ENCODE results near the gene TOGARAM2. TPM values are rescaled to one million over a fixed set of nuclear protein-coding genes. Genes with fewer than 3 reads are reported as not detected.

The TOGARAM2 gene
- total and polyA plus RNA-seq, 8 donors = 0.03 to 9.1 (median 0.74) TPM

- Histone ChIP-seq H3K36me3 (no peaks in the 10 kb centered on the region), H3K27ac (no peak overlapping the region)
Measured at GRCh38 chr2:29000956-29001355, 19.9 kb downstream of the TOGARAM2 start.

GRCh38 chr2:29001806-29002205 lies 20.7 kb downstream of the TOGARAM2 start:
- FAIRE-seq (no peak), DNase-seq (no peak), ATAC-seq (no peak)
- Histone ChIP-seq H3K4me3 (no peak overlapping the region), H3K27me3 (no peaks in the 10 kb centered on the region), H3K4me1 (no peaks in the 10 kb centered on the region), H3K27ac (no peak overlapping the region), H3K9me3 (no peaks in the 10 kb centered on the region), H3K36me3 (no peaks in the 10 kb centered on the region)
- TF ChIP-seq CTCF (IDR thresholded peaks at IDR 0.05) = no peak
- intact Hi-C loops (cut with DNase I) = no loop called here
- 88 to 94% methylated on average over 4 of the region's 4 CpGs for WGBS, 2 donors

More at GRCh38 chr2:29000956-29001355, 19.9 kb downstream of the TOGARAM2 start:
- Histone ChIP-seq H3K4me1 (no peaks in the 10 kb centered on the region), H3K27me3 (no peaks in the 10 kb centered on the region), H3K9me3 (no peaks in the 10 kb centered on the region), H3K4me3 (no peak overlapping the region)
- ATAC-seq (no peak), FAIRE-seq (no peak), DNase-seq (no peak)
- 79% methylated on average over 5 of the region's 5 CpGs for WGBS, 2 donors
- no peak for TF ChIP-seq CTCF (IDR thresholded peaks at IDR 0.05)
- intact Hi-C loops (cut with DNase I) = no loop called here

- Histone ChIP-seq H3K27me3 (no peaks in the 10 kb centered on the region), H3K4me1 (no peaks in the 10 kb centered on the region), H3K36me3 (no peaks in the 10 kb centered on the region), H3K4me3 (no peak overlapping the region), H3K9me3 (no peaks in the 10 kb centered on the region), H3K27ac (no peak overlapping the region)
- no peak for TF ChIP-seq CTCF (IDR thresholded peaks at IDR 0.05)
- DNase-seq (no peak), FAIRE-seq (no peak), ATAC-seq (no peak)
- WGBS, 2 donors = 0 to 62% methylated on average over 1 of the region's 1 CpG
- intact Hi-C loops (cut with DNase I) = no loop called here
Measured at GRCh38 chr2:29004755-29005154, 23.7 kb downstream of the TOGARAM2 start.

- no peak for ATAC-seq
- H3K4me1 ChIP-seq = no peaks in the 10 kb centered on the region
- no peak for FAIRE-seq
- H3K9me3 ChIP-seq = no peaks in the 10 kb centered on the region
- DNase-seq = no peak
- TF ChIP-seq CTCF (IDR thresholded peaks at IDR 0.05) = no peak
- H3K36me3 ChIP-seq = no peaks in the 10 kb centered on the region
- H3K27ac ChIP-seq = no peak overlapping the region
- intact Hi-C loops (cut with DNase I) = no loop called here
- H3K27me3 ChIP-seq = no peaks in the 10 kb centered on the region
- WGBS, 2 donors = 69 to 82% methylated on average over 7 of the region's 7 CpGs
- no peak overlapping the region for H3K4me3 ChIP-seq
Measured at GRCh38 chr2:29005331-29005730, 24.2 kb downstream of the TOGARAM2 start.

GRCh38 chr2:29006092-29006979 lies 25.2 kb downstream of the TOGARAM2 start:
- H3K9me3 ChIP-seq = no peaks in the 10 kb centered on the region
- 63 to 69% methylated on average over 12 of the region's 12 CpGs for WGBS, 2 donors
- no peaks in the 10 kb centered on the region for H3K27me3 ChIP-seq
- ATAC-seq (no peak), DNase-seq (no peak), FAIRE-seq (no peak)
- no peak overlapping the region for H3K27ac ChIP-seq
- TF ChIP-seq CTCF (IDR thresholded peaks at IDR 0.05) = no peak
- H3K36me3 ChIP-seq = no peaks in the 10 kb centered on the region
- H3K4me3 ChIP-seq = no peak overlapping the region
- intact Hi-C loops (cut with DNase I) = no loop called here
- H3K4me1 ChIP-seq = peaks cover 0 to 4% (median 0%) of the 10 kb centered on the region in 3 donors
